Measurements from ENCODE around the gene TMEM185A.

TMEM185A gene

DNA sequence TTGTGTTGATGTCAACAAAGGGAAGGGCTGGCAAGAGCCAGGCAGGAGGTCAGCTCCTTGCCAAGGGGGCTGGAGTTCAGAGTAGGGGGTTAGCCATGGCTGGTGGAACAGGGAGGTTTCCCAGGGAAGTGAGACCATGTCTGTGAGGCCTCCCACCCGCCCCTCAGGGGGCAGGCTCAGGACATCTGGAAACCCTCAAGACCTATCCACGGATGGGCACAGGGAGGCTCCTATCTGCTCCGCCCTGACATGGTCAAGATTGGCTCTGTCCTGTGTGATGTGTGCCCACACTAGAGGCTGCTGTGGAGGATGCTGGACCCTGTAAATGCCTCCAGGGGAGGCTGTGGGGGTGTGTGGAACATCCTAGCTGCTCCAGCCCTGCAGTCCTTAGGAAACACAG is 8.0 kb upstream of the TMEM185A start:
- DNase-seq (ENCODE audit: low read depth in 1 of 2, low spot score in 1 of 2): no peak
- no peak overlapping the region for H3K4me3 ChIP-seq (replicated peaks; ENCODE audit: insufficient read depth, low read length)
- no peaks in the 10 kb centered on the region for H3K27me3 ChIP-seq (ENCODE audit: insufficient read depth, poor library complexity, severe bottlenecking)
- H3K27ac ChIP-seq (replicated peaks): no peak overlapping the region
- TF ChIP-seq, protein P1, sequence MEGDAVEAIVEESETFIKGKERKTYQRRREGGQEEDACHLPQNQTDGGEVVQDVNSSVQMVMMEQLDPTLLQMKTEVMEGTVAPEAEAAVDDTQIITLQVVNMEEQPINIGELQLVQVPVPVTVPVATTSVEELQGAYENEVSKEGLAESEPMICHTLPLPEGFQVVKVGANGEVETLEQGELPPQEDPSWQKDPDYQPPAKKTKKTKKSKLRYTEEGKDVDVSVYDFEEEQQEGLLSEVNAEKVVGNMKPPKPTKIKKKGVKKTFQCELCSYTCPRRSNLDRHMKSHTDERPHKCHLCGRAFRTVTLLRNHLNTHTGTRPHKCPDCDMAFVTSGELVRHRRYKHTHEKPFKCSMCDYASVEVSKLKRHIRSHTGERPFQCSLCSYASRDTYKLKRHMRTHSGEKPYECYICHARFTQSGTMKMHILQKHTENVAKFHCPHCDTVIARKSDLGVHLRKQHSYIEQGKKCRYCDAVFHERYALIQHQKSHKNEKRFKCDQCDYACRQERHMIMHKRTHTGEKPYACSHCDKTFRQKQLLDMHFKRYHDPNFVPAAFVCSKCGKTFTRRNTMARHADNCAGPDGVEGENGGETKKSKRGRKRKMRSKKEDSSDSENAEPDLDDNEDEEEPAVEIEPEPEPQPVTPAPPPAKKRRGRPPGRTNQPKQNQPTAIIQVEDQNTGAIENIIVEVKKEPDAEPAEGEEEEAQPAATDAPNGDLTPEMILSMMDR (IDR thresholded peaks at IDR 0.05; ENCODE audit: insufficient read depth, low read length): no peak
- TF ChIP-seq SPI1 (IDR thresholded peaks at IDR 0.05; ENCODE audit: borderline replicate concordance, low read depth) (no peak), GABPA (IDR thresholded peaks at IDR 0.05; ENCODE audit: low read depth) (no peak), POLR2AphosphoS5 (IDR thresholded peaks at IDR 0.05; ENCODE audit: low read depth) (no peak), REST (IDR thresholded peaks at IDR 0.05; ENCODE audit: insufficient replicate concordance, low read depth) (no peak)

DNA sequence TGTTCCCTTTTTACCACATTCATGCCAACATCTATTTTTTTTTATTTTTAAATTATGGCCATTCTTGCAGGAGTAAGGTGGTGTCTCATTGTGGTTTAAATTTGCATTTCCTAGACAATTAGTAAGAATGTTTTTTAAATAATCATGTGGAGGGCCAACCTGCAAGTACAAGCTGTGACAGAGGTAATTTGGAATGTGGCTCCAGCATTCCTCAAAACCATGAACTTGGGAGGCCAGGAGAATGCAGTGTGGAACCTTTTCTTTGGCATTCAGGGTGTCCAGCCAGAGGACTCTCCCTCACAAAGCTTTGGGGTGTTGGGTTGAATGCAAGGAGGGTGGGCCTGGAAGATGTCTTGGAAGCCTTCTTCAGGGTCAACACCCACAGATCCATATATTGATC is 7.3 kb upstream of the TMEM185A start:
- no peak for DNase-seq (ENCODE audit: low read depth in 1 of 2, low spot score in 1 of 2)
- H3K4me3 ChIP-seq (replicated peaks; ENCODE audit: insufficient read depth, low read length): no peak overlapping the region
- no peaks in the 10 kb centered on the region for H3K27me3 ChIP-seq (ENCODE audit: insufficient read depth, poor library complexity, severe bottlenecking)
- H3K27ac ChIP-seq (replicated peaks): no peak overlapping the region
- no peak for TF ChIP-seq REST (IDR thresholded peaks at IDR 0.05; ENCODE audit: insufficient replicate concordance, low read depth)
- TF ChIP-seq, protein P1 (IDR thresholded peaks at IDR 0.05; ENCODE audit: insufficient read depth, low read length): no peak
- no peak for TF ChIP-seq POLR2AphosphoS5 (IDR thresholded peaks at IDR 0.05; ENCODE audit: low read depth)
- TF ChIP-seq SPI1 (IDR thresholded peaks at IDR 0.05; ENCODE audit: borderline replicate concordance, low read depth): no peak
- no peak for TF ChIP-seq GABPA (IDR thresholded peaks at IDR 0.05; ENCODE audit: low read depth)

- Histone ChIP-seq H3K4me3 (replicated peaks; ENCODE audit: insufficient read depth, low read length) (no peak overlapping the region), H3K27ac (replicated peaks) (no peak overlapping the region), H3K27me3 (ENCODE audit: insufficient read depth, poor library complexity, severe bottlenecking) (no peaks in the 10 kb centered on the region)
- no peak for TF ChIP-seq POLR2AphosphoS5 (IDR thresholded peaks at IDR 0.05; ENCODE audit: low read depth)
- TF ChIP-seq, protein P1 (IDR thresholded peaks at IDR 0.05; ENCODE audit: insufficient read depth, low read length): no peak
- TF ChIP-seq GABPA (IDR thresholded peaks at IDR 0.05; ENCODE audit: low read depth): no peak
- TF ChIP-seq SPI1 (IDR thresholded peaks at IDR 0.05; ENCODE audit: borderline replicate concordance, low read depth): no peak
- no peak for TF ChIP-seq REST (IDR thresholded peaks at IDR 0.05; ENCODE audit: insufficient replicate concordance, low read depth)
- no peak for DNase-seq (ENCODE audit: low read depth in 1 of 2, low spot score in 1 of 2)
Measured at GRCh38 chrX:149633511-149633910, 1.9 kb upstream of the TMEM185A start.
